Left forelimb (tissue), 1 donor: ENCODE data around the gene CDK3.
"Not testable (repeated sequence)": the region's sequence is repeated elsewhere in the genome, so short reads cannot be mapped to it uniquely, and the experiment has no call there.

Experiments
- DNase-seq: peaks from one replicate; pipeline ENCODE4 v3.0.0-alpha.2; 2018; ENCODE audit warnings: low spot score

The CDK3 gene

GRCh38 chr17:76000755-76001521 is at the start of gene CDK3:
Gene CDK3, plus strand, starts transcription at chr17:76000855. Its CDS starts 571 bp downstream, at chr17:76001426.
- no peak for DNase-seq

- DNase-seq, result no peak
These were observed 49.6 kb upstream of the CDK3 start for GRCh38 chr17:75950855-75951554.

GRCh38 chr17:75959051-75959838 is 41.4 kb upstream of the CDK3 start:
- DNase-seq, result no peak

GRCh38 chr17:75959839-75960511 is 40.7 kb upstream of the CDK3 start:
- DNase-seq, result no peak

GRCh38 chr17:75965468-75965867 is 35.2 kb upstream of the CDK3 start:
- no peak for DNase-seq

- DNase-seq, result not testable (repeated sequence)
These were observed 31.6 kb upstream of the CDK3 start for GRCh38 chr17:75969044-75969443.

- DNase-seq, result no peak
These were observed 30.6 kb upstream of the CDK3 start for GRCh38 chr17:75970011-75970523.

GRCh38 chr17:75970626-75971025 is 30.0 kb upstream of the CDK3 start:
- DNase-seq, result no peak

- DNase-seq, result not testable (repeated sequence)
These were observed 25.5 kb upstream of the CDK3 start for GRCh38 chr17:75975187-75975586.

GRCh38 chr17:75975757-75976174 is 24.9 kb upstream of the CDK3 start:
- no peak for DNase-seq

GRCh38 chr17:75976175-75976848 is 24.3 kb upstream of the CDK3 start:
- DNase-seq, result no peak

- DNase-seq, result peak; percentile 99
These were observed 21.5 kb upstream of the CDK3 start, which contains the start of the genes ACOX1 and TEN1 for GRCh38 chr17:75978938-75979704. Gene ACOX1, minus strand, starts transcription at chr17:75979166. Its CDS starts 93 bp downstream, at chr17:75979073. Gene TEN1, plus strand, starts transcription at chr17:75979240. Its CDS starts 6,953 bp downstream, at chr17:75986193.

GRCh38 chr17:75979705-75980187 is 20.9 kb upstream of the CDK3 start:
- no peak for DNase-seq

GRCh38 chr17:75980188-75981018 is 20.3 kb upstream of the CDK3 start:
- no peak for DNase-seq

GRCh38 chr17:75981019-75981615 is 19.5 kb upstream of the CDK3 start:
- no peak for DNase-seq

GRCh38 chr17:75983501-75984181 is 17.0 kb upstream of the CDK3 start:
- DNase-seq, result no peak

- no peak for DNase-seq
These were observed 14.7 kb upstream of the CDK3 start for GRCh38 chr17:75985986-75986385.

GRCh38 chr17:75987041-75987440 is 13.6 kb upstream of the CDK3 start:
- DNase-seq, result no peak
